Kidney epithelial cell (primary cell): ENCODE measurements around the gene LZTS2. TPM values are rescaled to one million over a fixed set of nuclear protein-coding genes. Genes with fewer than 3 reads are reported as not detected.

Source experiments
- DNase-seq: peaks from one replicate; pipeline ENCODE4 v3.0.0-alpha.2; 2010; ENCODE audit warnings: low read depth
- H3K27me3 ChIP-seq: 2 replicates; pipeline ENCODE4 v1.6.0; 2011; ENCODE audit warnings: low read length; ENCODE audit not compliant: control insufficient read depth, insufficient read depth
- H3K36me3 ChIP-seq: 2 replicates; pipeline ENCODE4 v1.5.1; 2011; ENCODE audit warnings: low read length; ENCODE audit not compliant: control insufficient read depth, insufficient read depth
- H3K4me3 ChIP-seq: 2 replicates; pipeline ENCODE4 v1.5.1; 2011; ENCODE audit warnings: low read depth, mild to moderate bottlenecking, control low read depth, low read length
- CTCF ChIP-seq: IDR thresholded peaks from 2 replicates; pipeline ENCODE4 v1.5.1; 2011; ENCODE audit warnings: mild to moderate bottlenecking, moderate library complexity, low read length, control low read depth, inconsistent platforms; ENCODE audit not compliant: insufficient read depth, poor library complexity, severe bottlenecking
- total RNA-seq: library from RNA; depleted of rRNA; stranded (reverse); fragments of >200 nt; gene quantifications from 2 replicates; pipeline ENCODE4 v1.2.3, GENCODE V29; 2015

LZTS2 gene
- total RNA-seq, 1 donor from 2014 or later: 125 TPM

- no peaks in the 10 kb centered on the region for H3K36me3 ChIP-seq
- no peak for DNase-seq
- H3K4me3 ChIP-seq: no peak overlapping the region
- H3K27me3 ChIP-seq: no peaks in the 10 kb centered on the region
- TF ChIP-seq CTCF: no peak
Observed at GRCh38 chr10:100976906-100977305, 22.7 kb upstream of the LZTS2 start.

GRCh38 chr10:100977436-100977835 is 22.2 kb upstream of the LZTS2 start:
- DNase-seq: no peak
- Histone ChIP-seq H3K4me3 (no peak overlapping the region), H3K36me3 (no peaks in the 10 kb centered on the region), H3K27me3 (no peaks in the 10 kb centered on the region)
- no peak for TF ChIP-seq CTCF

- Histone ChIP-seq H3K4me3 (no peak overlapping the region), H3K27me3 (no peaks in the 10 kb centered on the region), H3K36me3 (no peaks in the 10 kb centered on the region)
- no peak for DNase-seq
- TF ChIP-seq CTCF: no peak
Observed at GRCh38 chr10:100978121-100978900, 21.3 kb upstream of the LZTS2 start.

GRCh38 chr10:100978901-100979195 is 20.8 kb upstream of the LZTS2 start:
- Histone ChIP-seq H3K4me3 (no peak overlapping the region), H3K27me3 (no peaks in the 10 kb centered on the region), H3K36me3 (no peaks in the 10 kb centered on the region)
- TF ChIP-seq CTCF: no peak
- DNase-seq: no peak

GRCh38 chr10:100979791-100980272 is 19.8 kb upstream of the LZTS2 start:
- Histone ChIP-seq H3K27me3 (no peaks in the 10 kb centered on the region), H3K4me3 (no peak overlapping the region), H3K36me3 (no peaks in the 10 kb centered on the region)
- DNase-seq: no peak
- no peak for TF ChIP-seq CTCF

- DNase-seq: no peak
- Histone ChIP-seq H3K4me3 (no peak overlapping the region), H3K36me3 (no peaks in the 10 kb centered on the region), H3K27me3 (no peaks in the 10 kb centered on the region)
- TF ChIP-seq CTCF: no peak
Observed at GRCh38 chr10:100980311-100980710, 19.3 kb upstream of the LZTS2 start.
